ENCODE data around the gene FYN.

Gene FYN

DNA sequence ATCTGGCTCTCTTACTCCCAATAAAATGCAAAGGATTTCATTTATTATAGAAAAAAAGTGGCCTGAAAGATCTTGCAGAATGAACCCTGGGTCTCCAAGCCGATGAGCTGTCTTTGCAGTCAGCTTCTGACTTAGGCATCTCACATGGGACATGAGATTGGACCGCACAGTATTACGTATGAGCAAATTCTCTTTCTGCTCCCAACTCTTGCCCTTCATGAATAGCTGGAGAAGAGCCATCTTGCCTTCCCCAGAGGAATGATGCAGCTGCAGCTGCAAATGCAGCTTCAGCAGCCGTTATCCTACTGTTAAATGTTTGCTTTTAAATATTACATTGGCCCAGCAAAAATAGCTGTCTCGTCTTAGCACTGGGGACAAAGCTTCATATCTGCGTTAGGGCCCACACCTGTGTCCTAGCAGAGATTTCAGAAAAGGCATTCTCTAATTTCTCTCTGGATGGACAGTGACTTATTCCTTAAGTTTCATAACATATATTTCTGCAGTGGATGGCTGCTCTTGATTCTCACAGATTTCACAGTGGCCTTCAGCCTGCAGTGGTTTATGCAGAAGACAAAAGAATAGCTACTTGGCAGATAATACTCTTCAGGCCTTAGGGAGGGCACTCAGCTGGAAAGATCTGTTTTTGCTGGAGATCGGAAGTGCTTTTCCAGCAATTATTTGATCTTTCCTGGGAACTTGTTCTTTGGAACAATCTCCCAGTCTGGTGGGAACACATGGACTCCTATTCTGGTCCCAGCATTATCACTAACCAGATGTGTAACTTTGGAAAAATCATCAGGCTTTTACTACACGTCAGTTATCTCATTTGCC lies 129.2 kb downstream of the FYN start:
- DNase-seq, result no peak

DNA sequence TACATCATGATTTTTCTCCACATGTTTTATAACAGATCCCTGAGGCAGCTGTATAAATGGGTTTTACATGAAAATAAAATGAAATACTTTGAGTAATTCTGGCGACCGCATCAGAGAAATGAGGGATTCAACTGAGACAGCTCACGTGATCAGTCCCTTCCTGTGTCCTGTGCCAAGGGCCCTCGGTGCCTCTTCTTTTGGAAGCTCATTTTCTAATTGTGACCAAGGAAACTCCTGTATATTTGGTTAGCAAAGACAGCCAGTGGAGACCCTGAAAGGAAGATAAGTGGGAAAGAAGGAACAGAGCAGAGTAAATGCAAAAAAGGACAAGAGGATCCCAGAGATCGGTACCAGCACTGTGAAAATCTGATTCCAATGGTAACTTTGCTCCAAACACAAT lies 129.9 kb downstream of the FYN start:
- DNase-seq, result no peak

GRCh38 chr6:111741177-111741952 lies 131.9 kb downstream of the FYN start:
- no peak for DNase-seq

GRCh38 chr6:111740506-111740905 lies 132.7 kb downstream of the FYN start:
- DNase-seq, result no peak

DNA sequence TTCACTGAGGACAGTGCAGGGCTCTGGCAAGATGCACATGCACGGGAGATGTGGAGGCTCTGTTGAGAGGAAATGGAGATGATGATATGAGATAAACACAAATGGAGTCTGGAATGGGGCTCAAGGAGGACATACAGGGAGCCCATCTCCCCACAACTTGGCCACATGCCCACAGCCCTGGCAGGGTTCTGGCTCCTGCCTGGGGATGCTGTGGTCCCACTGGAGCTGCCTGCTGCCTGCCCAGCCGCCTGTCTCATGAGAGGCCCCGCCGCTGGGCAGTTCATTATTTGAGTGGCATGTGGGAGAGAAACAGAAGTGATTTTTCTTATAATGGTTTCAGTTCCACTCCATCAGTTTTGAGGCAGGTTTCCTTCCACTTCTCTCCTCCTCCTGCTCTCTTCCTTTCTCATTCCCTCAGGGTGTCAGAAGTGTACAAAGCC lies 134.0 kb downstream of the FYN start:
- DNase-seq, result peak; percentile 23

- no peak for DNase-seq
Observed at GRCh38 chr6:111738631-111739030, 134.6 kb downstream of the FYN start.

GRCh38 chr6:111738156-111738555 lies 135.1 kb downstream of the FYN start:
- no peak for DNase-seq

DNA sequence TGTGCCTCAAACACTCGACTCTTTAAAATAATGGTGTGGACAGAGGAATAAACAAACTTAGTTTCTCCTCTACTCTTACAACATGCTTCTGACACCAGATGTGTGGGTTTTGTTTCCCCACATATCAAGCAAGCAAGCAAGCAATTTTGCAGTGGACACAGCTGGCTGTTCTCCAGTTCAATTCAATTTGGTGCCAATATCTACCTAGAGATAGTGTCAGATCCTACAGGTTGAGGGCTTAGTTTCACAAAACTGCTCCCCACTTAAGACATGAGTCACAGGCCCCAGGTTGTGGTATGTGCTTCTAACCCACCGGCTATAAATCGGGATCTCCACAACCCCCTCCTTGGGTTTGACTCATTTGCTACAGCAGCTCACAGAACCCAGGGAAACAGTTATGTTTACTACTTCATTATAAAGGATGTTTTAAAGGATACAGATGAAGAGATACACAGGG lies 136.2 kb downstream of the FYN start:
- no peak for DNase-seq

GRCh38 chr6:111736005-111736608 lies 137.1 kb downstream of the FYN start:
- DNase-seq, result no peak

DNA sequence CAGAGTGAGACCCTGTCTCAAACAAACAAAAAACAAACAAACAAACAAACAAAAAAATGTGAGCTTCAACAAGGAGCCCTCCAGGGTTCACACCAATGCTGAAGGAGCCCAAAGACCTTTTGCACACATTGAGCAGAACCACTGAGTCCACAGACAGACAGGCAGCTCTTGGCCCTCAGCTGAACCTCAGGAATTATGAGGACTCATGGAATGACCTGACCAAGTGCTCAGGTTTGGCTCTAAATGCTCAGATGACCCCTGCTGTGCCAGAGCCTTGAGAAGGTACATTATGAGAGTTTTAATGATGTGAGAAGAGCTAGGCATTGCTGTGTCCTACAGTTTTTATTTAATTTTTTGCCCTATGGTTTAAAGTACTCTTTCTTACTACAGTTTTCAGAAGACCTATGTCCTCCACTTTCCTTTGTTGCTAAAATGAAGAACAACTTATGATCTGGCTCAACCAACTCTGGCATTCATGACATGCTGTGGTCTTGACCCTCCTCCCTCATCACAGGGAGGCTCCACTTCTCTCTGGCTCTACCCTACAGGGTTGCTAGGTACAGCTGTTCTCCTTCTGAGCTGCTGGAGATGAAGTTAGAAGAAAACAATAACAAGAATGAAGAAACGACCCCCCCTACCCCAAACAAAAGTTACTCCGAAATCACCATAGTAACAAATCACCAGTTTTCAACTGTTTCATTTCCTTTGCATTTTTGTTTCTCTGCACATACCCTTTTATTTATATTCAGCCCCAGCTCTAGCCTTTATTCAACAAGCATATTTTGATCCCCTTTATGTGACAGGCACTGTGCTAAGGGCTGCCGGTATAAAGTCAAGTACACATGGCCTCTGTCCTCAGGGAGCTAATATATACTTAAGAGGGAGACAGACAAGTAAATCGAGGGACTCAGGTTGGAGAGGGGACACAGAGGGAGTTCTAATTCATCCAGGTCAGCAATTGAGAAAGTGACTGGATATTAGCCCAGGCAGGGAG lies 138.9 kb downstream of the FYN start:
- no peak for DNase-seq

DNA sequence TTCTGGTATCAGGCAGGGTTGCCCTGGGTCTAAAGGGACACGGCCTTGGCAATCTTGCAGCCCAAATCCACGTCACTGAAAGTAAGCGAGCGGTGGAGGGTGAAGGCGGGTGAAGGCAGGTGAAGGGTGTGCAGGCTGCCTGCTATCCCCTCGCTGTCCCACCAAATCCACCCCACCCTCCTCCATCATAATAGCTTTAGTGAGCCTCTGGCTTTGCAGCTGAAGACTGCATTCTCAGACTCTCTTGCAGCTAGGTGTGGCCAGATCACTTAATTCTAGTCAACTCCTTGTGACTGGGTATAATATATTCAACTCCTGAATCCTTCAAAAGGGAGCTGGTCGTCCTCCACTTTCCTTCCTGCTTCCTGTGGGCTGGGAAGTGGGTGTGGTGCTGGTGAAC lies 140.9 kb downstream of the FYN start:
- DNase-seq, result no peak

GRCh38 chr6:111731456-111732195 lies 141.6 kb downstream of the FYN start:
- DNase-seq, result peak; percentile 57

- no peak for DNase-seq
Observed at GRCh38 chr6:111730864-111731263, 142.4 kb downstream of the FYN start.

DNA sequence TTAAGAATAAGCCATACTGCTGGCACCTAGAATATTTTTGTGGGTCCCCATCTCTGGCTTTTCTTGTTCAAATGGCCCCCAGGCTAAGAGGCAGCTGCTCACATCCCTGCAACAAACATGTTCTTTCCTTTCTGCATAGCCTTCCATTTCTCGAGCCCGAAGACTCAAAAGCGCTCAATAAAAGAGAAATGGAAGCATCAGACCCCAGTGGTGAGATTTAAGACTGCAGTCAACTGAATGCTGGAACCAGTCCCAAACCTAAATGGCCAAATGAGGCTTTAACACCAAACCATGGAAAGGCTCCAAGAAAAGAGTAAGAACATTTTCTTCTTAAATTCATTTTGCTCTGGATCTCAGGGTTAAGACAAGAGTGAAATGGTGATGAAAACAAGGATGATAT lies 145.4 kb downstream of the FYN start:
- DNase-seq, result no peak

GRCh38 chr6:111727041-111727440 lies 146.2 kb downstream of the FYN start:
- DNase-seq, result no peak

- DNase-seq, result no peak
Observed at GRCh38 chr6:111725446-111726112, 147.7 kb downstream of the FYN start.

GRCh38 chr6:111724505-111724904 lies 148.7 kb downstream of the FYN start:
- DNase-seq, result peak; percentile 58

DNA sequence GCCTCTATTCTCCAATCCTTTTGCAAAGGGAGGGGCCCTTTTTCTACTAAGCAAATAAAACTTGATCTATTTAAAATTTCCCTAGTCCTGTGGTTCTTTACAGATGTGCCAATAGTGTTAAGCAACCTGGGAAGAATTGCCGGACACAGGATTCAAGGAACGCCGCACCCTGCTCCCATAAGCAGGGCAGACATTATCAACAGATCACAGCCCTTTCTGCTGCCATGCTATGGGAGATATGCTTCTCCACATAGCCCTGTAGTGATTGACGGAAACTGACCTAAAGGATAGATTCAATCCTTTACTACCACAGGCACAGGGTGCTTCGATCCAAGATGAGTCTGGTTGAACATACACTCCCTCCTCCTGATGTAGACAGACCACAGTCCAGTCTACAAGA lies 149.2 kb downstream of the FYN start:
- no peak for DNase-seq

GRCh38 chr6:111723412-111723970 lies 149.8 kb downstream of the FYN start:
- DNase-seq, result no peak

DNA sequence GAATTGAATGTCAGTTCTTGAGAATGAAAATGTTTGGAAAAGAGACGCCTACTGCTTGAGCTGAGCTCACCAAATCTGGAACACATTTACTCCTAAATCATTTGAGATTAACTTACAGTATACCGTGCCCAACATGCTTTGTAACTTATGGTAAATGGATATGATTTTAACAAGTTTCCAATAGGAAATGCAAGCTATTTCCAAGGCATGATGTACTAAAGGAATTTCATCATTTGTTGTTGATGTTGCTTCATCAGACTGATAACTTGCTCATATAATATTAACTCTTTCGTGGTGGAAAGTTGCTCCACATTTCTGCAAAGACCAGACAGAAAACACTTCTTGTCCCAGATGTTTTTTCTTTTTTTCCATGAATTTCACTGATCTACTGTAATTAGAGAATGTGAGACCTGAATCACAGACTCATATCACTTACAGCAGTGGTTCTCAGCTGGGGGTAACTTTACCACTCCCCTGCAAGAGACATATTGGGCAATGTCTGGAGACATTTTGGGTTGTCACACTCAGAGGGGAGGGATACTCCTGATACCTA lies 151.0 kb downstream of the FYN start:
- DNase-seq, result peak; percentile 37
